Stimulated activated effector memory CD8-positive, alpha-beta T cell treated with anti-CD3 and anti-CD28 coated beads, Interleukin-12 subunit alpha, Interleukin-12 subunit beta, amount 100 ng/mL, for 72 hours (primary cell): ENCODE results near the gene NDUFS5.
"Not testable (repeated sequence)": the region's sequence is repeated elsewhere in the genome, so short reads cannot be mapped to it uniquely, and the experiment has no call there.

Experiments
- ATAC-seq: fragments of 150-1000 bp; cut with Tn5 transposase; 2 replicates; pipeline ENCODE4 v1.10.0; 2021
- DNase-seq, 2 donors: peaks; one replicate each; pipeline ENCODE4 v3.0.0; 2021 to 2022; ENCODE audit warnings: low spot score in 2 of 2
- H3K27ac Mint-ChIP-seq: one replicate; pipeline ENCODE4 v1.8.0; 2022; ENCODE audit warnings: mild to moderate bottlenecking, mixed read lengths
- H3K36me3 Mint-ChIP-seq: one replicate; pipeline ENCODE4 v1.8.0; 2022; ENCODE audit warnings: mild to moderate bottlenecking, mixed read lengths
- H3K4me1 Mint-ChIP-seq: one replicate; pipeline ENCODE4 v1.8.0; 2022; ENCODE audit warnings: mixed read lengths
- H3K4me3 Mint-ChIP-seq: one replicate; pipeline ENCODE4 v1.8.0; 2022; ENCODE audit warnings: mild to moderate bottlenecking, mixed read lengths
- H3K9me3 Mint-ChIP-seq: one replicate; pipeline ENCODE4 v1.8.0; 2022; ENCODE audit warnings: mixed read lengths

Gene NDUFS5

GRCh38 chr1:39068227-39068626, 42.1 kb downstream of the NDUFS5 start:
- H3K4me1 Mint-ChIP-seq, H3K27ac Mint-ChIP-seq, DNase-seq, H3K9me3 Mint-ChIP-seq, ATAC-seq, H3K36me3 Mint-ChIP-seq, H3K4me3 Mint-ChIP-seq: not testable (repeated sequence)

DNA sequence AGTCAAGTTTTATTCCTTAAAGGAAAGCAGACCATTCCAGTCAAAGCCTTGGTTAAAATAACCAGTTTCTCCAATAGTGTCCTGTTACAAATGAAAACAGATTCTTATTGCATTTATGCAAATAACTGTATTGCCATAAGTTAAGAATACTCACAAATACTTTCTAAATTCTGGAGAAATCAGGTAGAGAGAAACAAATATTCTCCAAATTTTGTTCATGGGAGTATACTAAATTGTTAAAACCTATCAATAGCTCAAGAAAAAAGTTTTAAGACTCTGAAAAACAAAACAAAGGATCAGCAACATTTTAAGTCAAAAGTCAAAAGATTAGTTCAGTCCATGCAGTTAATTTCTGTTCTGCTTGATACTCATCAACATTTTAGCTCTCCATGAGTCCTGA, 45.4 kb downstream of the NDUFS5 start:
- not testable (repeated sequence) for H3K4me1 Mint-ChIP-seq, H3K9me3 Mint-ChIP-seq, DNase-seq, H3K27ac Mint-ChIP-seq, H3K4me3 Mint-ChIP-seq, H3K36me3 Mint-ChIP-seq, ATAC-seq

DNA sequence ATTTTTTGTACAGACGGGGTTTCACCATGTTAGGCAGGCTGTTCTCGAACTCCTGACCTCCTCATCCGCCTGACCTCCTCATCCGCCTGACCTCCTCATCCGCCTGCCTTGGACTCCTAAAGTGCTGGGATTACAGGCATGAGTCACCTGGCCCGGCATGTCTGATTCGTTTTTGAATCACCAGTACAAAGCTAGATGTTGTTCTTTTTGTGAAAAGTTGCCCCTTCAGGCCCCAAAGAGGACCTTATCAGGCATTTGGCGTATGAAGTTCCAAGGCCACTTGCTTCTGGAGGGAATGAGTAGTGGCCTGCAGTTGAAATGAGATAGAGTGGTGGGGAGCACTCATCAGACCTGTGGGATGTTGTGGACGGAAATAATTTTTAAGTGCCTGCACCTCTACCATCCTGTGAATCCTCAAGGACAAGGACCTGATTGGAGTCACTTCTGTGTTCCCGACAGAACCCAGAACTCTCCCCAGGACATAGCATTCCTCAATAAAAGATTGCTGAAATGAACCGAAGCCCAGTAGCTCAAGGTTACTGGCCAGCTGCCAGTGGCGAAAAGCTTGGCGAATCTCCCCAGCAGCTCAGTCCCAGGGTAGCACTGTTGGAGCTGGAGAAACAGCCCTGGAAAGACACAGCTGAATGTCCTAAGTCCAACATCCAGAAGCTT, 50.1 kb downstream of the NDUFS5 start:
- no peaks in the 10 kb centered on the region for H3K36me3 Mint-ChIP-seq
- ATAC-seq (no peak), DNase-seq (no peak)
- no peaks in the 10 kb centered on the region for H3K9me3 Mint-ChIP-seq
- H3K27ac Mint-ChIP-seq, result no peak overlapping the region
- H3K4me3 Mint-ChIP-seq, result no peak overlapping the region
- H3K4me1 Mint-ChIP-seq, result peaks cover 9% of the 10 kb centered on the region

- no peaks in the 10 kb centered on the region for H3K36me3 Mint-ChIP-seq
- ATAC-seq (no peak), DNase-seq (no peak)
- H3K27ac Mint-ChIP-seq, result no peak overlapping the region
- no peaks in the 10 kb centered on the region for H3K9me3 Mint-ChIP-seq
- H3K4me3 Mint-ChIP-seq, result no peak overlapping the region
- peaks cover 9% of the 10 kb centered on the region for H3K4me1 Mint-ChIP-seq
These were observed 50.6 kb downstream of the NDUFS5 start for GRCh38 chr1:39076799-39077148.

- DNase-seq (no peak), ATAC-seq (no peak)
- H3K4me1 Mint-ChIP-seq, result peaks cover 17% of the 10 kb centered on the region
- H3K36me3 Mint-ChIP-seq, result no peaks in the 10 kb centered on the region
- H3K4me3 Mint-ChIP-seq, result peak overlapping the region; percentile 75
- peak overlapping the region; percentile 12 for H3K27ac Mint-ChIP-seq
- no peaks in the 10 kb centered on the region for H3K9me3 Mint-ChIP-seq
These were observed 54.2 kb downstream of the NDUFS5 start for GRCh38 chr1:39080269-39080826.

GRCh38 chr1:39080831-39081270, 54.7 kb downstream of the NDUFS5 start:
- H3K27ac Mint-ChIP-seq, result peak overlapping the region; percentile 12
- no peaks in the 10 kb centered on the region for H3K9me3 Mint-ChIP-seq
- no peaks in the 10 kb centered on the region for H3K36me3 Mint-ChIP-seq
- peak overlapping the region; percentile 75 for H3K4me3 Mint-ChIP-seq
- DNase-seq (no peak), ATAC-seq (no peak)
- H3K4me1 Mint-ChIP-seq, result peaks cover 18% of the 10 kb centered on the region

GRCh38 chr1:39081271-39082009, 55.3 kb downstream of the NDUFS5 start:
- no peak for DNase-seq
- H3K36me3 Mint-ChIP-seq, result no peaks in the 10 kb centered on the region
- H3K4me3 Mint-ChIP-seq, result peak overlapping the region; percentile 75
- H3K4me1 Mint-ChIP-seq, result peaks cover 23% of the 10 kb centered on the region
- peak; percentile 74 for ATAC-seq
- H3K27ac Mint-ChIP-seq, result no peak overlapping the region
- H3K9me3 Mint-ChIP-seq, result no peaks in the 10 kb centered on the region

DNA sequence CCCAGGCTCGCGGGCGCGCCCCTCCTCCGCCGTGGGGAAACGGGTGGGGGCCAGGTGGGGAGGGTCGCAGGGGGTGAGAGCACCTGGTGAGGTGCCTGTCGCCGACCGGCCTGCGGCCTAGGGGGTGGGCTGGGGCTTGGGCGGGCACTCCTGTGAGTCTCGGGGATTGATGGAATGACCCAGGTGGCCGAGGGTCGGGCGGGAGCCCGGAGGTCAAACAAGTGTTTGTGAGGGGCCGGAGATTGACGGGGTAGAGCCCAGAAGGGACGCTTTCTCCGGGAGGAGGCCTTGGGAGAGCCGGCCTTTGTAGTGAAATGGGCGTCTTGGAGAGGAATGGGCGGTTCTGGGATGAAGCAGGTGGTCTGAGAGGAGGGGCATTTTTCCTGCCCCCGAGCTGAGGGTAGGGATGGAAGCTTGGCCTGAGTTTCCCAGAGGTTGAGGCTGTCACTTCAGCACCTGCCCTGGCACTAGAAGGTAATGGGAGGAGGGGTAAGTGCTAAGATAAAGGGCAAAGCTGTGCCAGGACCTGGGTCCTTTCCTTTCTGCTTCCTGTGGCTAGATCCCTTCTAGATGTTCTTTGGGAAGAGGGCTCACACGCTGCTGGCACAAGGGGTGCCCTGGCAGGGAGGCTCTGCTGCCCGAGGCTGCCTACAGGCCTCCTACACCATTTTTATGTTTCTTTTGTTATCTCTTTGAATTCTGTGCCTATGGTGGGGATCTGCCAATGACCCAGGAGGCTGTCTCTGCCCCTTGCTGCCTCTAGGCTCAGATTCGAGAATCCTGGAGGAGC, 56.1 kb downstream of the NDUFS5 start:
- ATAC-seq (no peak), DNase-seq (no peak)
- Mint-ChIP-seq H3K36me3 (no peaks in the 10 kb centered on the region), H3K4me3 (peak overlapping the region; percentile 58), H3K27ac (no peak overlapping the region), H3K9me3 (no peaks in the 10 kb centered on the region), H3K4me1 (peaks cover 27% of the 10 kb centered on the region)

GRCh38 chr1:39082811-39083576, 56.8 kb downstream of the NDUFS5 start:
- no peak for ATAC-seq
- DNase-seq, result no peak
- Mint-ChIP-seq H3K9me3 (no peaks in the 10 kb centered on the region), H3K27ac (no peak overlapping the region), H3K36me3 (no peaks in the 10 kb centered on the region), H3K4me1 (peaks cover 27% of the 10 kb centered on the region), H3K4me3 (peak overlapping the region; percentile 58)

- Mint-ChIP-seq H3K9me3 (no peaks in the 10 kb centered on the region), H3K27ac (no peak overlapping the region), H3K36me3 (no peaks in the 10 kb centered on the region), H3K4me1 (peaks cover 27% of the 10 kb centered on the region), H3K4me3 (no peak overlapping the region)
- DNase-seq, result no peak
- no peak for ATAC-seq
These were observed 58.0 kb downstream of the NDUFS5 start for GRCh38 chr1:39084191-39084590.
